HG02840 (cell line): ENCODE measurements around the gene HRH3.

Experiments
- ATAC-seq: cut with Tn5 transposase; IDR thresholded peaks from one replicate; pipeline ENCODE4 v1.9.1; 2021; ENCODE audit warnings: mild to moderate bottlenecking, moderate library complexity, moderate number of reproducible peaks; ENCODE audit not compliant: unreplicated experiment, low FRiP score

The HRH3 gene

DNA sequence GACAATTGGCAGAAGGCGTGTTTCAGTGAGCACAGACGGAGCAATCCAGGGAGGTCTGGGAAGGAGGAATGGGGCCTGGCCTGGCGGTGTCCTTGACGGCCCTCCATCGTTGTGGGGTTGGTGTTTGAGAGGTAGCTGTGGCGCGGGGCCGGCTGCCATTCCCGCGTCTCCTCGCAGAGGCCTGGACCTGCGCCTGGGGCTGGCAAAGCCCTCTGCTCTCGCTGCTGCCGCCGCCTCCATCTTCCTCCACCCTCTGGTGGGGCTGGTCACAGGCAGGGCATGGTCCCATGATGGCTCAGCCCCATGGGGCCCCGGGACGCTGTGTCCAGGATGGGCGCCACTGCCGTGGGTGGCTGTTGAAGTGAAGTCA is 25.8 kb upstream of the HRH3 start:
- ATAC-seq = no peak

DNA sequence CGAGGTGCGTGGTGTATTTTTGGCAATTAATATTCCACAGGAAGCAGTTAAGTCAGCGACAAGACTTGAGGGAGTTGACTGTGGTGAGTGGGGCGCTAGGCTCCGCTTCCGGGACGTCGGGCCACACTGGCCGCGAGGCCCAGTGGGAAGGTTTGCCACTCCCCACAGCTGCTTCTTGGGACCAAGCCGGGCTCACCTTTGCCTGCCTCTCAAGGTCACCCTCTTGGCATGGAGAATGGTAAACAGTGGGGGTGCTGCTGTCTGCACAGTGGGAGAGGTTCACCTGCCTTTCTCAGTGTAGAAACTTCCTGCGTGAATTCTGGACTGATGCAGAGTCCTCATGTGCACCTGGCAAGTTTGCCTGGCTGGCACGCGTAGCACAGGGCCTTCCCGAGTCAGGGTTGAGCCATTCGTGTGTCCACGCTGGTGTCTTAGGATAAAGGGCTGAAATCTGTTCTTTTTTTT is 24.6 kb upstream of the HRH3 start:
- no peak for ATAC-seq

DNA sequence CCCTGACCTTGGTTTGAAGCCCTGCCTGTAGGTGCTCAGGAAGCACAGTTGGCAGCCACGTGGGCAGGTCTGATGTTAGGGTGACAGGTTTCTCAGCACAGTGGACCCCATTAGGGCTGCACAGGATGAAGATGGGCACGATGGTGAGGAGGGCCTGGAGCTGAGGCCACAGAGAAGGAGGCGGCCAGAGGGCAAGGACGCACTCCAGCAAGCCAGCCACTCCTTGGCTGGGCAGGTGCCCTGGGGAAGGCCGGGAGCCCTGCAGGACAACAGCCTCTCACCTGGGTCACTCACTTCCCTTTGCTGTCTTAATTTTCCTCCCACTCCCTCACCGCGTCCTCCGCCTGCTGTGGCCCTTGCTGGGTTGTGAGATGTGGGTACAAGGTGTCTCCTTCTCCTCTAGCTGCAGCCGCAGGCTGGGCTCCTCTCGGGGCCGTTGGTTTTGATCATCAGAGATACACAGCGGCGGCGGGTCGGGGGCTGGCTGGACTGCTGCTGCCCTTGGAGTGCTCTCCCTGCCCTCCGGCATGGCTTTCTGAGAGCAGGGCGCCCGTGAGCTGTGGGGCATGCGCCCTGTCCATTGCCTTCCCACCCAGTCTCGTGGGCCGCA is 23.9 kb upstream of the HRH3 start:
- ATAC-seq = no peak

DNA sequence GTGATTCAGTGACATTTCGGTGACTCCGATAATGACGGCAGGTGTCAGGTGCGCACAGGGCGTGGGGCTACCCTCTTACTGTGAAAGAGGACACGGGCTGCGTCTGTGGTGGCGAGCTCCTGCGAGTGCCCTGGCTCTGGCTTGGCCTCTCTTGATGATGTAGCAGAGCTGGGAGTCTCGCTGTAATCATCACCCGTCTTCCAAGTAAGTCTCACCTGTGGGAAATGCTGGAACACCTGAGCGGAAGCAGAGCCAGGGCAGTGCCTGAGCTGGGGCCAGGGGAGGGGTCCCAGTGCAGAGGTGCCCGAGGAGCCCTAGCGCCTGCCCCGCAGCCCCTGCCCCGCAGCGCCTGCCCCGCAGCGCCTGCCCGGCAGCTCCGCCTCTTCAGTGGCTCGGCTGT is 23.0 kb upstream of the HRH3 start:
- no peak for ATAC-seq

DNA sequence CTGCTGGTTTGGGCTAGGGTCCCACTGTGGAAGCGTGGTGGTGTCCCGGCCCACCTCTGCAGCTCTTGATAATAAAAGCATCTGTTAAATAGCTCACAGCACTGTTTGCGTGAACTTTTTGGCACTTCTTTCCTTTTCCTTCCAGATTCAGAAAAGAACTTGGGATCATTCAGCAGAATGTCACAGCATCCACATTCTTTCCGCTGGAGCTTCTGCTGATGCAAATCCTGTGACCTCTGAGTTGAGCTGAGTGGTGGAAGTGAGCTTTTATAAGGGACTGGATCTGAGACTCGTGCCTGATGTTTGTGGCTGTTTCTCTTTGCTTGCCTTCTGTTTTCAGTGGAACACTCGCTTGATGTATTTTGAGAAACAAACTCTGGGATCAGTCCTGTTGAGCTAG is 22.1 kb upstream of the HRH3 start:
- ATAC-seq = no peak

DNA sequence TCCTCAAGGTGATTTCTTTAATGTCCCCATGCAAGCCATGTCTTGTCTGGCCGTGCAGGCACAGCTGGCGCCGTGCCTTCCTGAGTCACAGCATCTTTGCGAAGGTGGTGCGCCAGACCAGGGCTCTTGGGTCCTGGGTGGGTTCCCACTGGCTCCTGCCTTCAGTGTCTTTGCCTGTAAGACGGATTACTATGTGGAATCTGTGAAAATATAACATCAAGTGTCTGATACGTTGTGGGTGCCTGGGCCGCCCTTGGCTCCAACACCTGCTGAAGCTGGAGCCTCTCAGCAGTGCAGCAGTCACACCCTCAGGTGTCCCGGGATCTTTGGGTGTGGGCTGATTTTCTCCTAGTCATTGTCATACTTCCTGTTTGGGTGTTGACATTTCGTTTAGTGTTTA is 21.4 kb upstream of the HRH3 start:
- ATAC-seq = no peak

DNA sequence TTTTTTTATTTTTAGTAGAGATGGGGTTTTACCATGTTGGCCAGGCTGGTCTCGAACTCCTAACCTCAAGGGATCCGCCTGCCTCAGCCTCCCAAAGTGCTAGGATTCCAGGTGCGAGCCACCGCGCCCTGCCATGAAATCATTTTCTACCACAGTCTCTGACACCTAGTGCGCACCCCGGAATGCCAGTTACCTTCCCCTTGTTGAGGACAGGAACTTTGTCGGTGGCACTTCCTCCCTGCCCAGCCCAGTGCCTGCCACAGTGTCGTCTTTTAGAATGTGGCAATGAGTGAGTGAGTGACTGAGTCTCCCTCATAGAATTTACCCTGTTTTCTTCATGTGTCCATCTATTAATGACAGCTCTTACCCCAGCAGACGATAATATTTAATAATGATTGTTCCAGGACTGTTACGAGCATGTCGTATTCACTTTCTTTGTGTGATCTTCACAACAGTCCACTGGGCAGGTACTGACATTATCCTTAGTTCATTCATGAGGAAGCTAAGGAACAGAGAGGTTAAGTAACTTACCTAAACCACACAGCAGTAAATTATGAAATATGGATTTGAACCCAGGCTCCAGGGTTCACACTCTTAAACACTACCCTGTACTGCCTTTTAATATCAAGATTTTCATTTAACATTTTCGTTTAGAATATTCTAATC is 20.1 kb upstream of the HRH3 start:
- no peak for ATAC-seq

DNA sequence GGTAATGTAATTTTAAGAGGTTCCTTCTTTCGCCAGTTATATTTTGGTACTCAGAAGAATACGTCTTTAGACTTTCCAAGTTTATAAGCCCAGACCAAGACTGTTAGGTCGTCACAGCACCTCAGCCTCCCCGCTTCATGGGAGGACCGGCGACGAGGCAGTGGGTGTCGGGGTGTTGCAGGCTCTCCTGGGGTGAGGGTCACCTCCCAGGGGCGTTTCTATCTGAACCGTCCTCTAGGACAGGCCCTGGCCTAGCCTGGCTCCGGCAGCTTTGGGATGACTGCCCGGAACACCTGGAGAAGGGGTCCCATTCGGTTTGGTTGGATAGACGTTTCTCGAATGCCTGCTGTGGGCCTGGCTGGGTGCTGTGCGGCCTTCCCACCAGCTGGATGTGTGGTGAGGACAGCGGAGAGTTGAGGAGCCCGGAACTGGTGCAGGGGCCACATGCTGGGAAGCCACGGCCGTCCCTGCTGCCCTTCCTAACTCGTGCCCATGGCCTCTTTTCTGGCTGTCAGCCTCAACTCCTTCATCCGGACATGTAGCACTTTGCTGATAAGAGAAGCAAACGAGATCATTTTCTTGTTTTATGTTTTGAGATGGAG is 19.3 kb upstream of the HRH3 start:
- ATAC-seq = no peak

DNA sequence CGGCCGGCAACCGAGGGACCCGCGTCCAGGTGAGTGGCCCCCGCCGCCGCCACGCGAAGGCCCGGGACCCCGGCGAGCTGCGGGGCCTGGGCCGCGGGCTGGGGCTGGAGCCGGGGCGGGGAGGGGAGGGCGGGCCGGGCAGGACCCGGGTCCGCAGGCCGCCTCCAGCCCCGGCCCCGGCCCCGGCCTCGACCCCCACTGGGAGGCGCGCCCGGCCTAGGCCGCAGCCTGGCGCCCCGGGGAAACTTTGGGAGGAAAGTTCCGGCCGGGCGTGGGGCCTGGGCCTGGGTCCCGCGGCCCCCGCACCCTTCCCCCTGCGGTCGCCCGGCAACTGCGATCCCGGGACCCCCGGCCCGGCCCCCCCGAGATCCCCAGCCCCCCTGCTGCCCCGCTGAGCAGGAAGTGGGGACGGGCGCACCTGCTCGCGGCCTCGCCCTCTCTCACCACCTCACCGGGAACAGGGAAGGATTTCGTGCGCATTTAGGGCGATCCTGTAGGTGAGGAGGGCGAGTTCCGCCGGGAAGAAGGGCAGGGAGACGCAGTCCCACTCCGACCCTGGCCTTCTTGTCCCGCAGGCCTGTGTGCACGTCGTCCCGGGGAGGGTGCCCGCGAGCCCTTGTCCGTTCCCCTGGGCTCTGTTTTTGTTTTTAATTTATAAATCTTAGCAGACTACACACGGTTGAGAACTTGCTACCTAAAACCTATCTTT is 18.6 kb upstream of the HRH3 start:
- ATAC-seq = peak; percentile 8

DNA sequence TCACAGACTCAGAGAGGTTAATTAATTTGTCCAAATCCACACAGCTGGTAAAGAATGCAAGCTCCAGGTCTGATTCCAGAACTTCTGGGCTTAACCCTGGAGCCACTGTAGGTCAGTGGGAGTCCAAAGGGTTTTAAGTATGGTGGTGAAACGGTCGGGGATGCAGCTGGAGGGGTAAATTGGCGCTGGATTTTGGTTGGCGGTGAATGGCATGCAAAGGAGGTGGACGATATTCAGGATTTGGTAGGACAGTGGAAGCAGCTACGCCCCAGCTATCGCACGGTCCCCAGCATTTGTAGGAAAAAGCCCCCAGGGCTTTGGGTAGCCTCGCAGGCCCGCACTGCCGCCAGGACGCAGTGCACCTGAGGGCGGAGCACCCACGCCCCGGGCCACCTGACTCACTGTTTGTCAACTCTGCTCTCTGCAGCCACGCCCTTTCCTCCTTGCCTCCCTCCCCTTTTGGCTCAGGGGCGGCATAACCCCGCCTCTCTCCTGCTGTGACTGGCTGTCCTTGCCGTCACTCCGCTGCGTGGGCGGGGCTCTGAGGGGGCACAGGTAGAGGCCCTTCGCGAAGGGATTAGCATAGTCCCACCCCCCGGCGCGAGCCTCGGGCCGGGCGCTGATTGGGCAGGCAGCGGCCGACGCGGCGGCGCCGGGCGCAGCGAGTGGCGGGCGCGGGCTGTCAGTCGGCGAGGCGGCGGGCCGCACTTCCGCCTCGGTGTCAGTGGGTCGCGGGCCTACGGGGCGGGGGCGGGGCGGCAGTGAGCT is 17.9 kb upstream of the HRH3 start, which contains the start of gene OSBPL2:
OSBPL2 (plus strand) TSS at position 721 of the 768 bp plus-strand sequence. CDS start 17,664 bp downstream, outside the sequence.
- ATAC-seq = peak; percentile 98

DNA sequence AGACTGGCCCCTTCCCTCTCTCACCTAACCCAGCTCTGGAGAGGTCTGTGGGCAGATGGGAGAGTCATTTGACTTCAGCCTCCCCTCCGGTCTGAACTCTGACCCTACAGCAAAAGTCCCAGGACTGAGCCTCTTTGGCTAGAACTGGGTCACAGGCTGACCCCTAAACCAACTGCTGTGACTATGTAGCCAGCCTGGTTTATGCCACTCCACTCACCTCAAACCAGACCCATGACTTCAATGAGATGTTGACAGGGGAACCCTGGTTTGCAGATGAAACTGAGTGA is 17.4 kb upstream of the HRH3 start:
- ATAC-seq = no peak

DNA sequence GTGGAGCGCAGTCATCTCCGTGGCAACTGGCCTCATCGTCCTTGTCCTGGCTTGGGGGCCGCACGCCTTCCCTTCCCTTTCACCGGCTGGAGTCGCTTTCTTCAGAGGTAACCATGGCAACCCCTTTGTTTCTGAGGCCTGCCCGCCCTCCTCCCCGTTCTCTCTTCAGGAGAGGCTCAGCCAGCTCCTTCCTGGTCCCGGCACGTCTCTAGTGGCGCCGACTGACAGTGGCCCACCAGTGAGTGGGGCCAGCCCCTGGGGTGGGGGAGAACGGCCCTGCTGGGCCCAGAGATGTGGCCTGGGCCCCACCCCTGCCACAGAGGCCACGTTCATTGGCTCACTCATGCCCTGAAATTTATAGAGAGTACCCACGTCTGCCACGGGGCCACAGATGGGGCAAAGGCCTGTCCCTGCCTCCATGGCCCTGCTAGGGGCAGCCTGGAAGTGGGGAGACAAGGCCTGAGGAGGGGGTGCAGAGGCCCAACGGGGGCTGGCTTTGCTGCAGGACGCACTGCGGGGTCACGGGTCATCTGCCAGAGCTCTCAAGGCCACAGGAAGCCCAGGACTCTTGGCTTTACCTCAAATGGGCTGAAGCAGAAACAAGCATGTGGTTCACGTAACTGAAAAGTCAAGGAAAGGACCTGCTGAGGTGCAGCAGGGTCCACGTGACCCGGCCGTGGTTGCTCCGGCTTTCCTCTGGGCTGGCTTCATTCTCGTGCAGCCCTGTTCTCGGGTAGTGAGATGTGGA is 16.9 kb upstream of the HRH3 start:
- no peak for ATAC-seq

DNA sequence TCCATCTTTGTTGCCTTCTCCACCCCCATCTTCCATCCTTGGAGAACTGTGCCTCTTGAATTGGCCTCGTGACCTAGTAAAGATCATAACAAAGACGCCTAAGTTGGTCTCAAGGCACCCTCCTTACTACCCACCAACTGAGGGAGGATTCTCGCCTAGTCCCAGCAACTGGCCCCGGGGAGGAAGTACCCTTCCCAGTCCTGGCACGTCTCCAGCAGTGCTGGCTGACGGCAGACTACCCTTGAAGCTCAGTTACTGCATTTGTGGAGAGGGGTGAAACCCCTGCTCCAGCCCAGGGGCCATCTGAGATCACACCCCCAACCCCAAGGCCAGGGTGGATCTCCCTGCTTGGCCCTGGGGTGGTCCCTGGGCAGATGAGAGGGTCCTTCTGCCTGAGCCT is 16.1 kb upstream of the HRH3 start:
- ATAC-seq = no peak

DNA sequence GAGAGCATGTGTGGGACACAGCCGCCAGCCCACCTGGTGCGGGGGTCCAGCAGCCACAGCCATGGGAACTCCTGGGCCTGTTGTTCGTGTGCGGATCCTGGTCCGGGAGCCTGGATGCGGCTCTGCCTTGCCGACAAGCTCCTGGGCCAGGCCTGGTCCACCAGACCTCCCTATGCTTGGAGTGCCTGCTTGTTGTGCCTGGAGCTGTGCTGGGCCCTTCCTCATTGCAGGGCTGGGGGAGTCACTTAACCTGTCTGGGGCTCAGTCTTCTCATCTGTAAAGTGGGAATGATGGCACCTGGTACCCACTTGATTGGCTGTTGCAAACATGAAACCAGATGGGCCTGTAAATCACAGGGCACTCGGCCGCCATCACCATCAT is 15.7 kb upstream of the HRH3 start:
- no peak for ATAC-seq

DNA sequence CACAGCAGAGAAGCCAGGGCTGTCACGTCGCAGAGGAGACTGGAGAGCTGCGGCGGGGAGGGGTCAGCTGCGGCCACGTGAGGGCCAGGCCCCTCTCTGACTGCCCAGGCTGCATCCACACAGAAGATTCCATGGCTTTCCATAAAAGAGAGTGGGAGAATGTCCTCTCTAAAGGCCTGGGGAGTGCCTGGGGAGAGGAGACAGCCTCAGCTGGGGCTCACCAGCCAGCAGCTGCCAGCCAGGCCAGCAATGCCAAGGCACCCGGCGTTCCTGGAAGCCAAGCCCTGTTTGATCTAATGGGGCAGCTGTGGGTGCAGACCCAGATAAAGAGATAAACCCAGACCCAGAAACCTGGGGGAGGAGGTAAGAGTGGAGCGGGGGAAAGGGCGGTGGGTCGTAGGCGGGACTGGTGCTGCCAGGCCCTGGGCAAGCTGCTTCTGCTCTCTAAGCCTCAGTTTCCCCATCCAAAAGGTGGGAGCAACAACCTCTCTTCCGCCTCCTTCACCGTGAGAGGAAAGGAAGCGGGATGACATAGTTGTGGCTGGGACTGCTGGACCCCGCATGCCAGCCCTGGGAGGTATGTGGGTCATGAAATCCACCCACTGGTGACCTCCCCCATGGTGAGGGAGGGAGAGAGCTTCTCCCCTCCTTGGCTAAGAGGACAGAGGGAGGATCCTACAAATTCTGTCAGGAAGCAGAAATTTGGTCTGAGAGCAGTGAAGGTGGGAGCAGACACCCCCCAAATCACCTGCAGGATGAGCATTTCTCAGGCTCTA is 15.1 kb upstream of the HRH3 start:
- no peak for ATAC-seq

DNA sequence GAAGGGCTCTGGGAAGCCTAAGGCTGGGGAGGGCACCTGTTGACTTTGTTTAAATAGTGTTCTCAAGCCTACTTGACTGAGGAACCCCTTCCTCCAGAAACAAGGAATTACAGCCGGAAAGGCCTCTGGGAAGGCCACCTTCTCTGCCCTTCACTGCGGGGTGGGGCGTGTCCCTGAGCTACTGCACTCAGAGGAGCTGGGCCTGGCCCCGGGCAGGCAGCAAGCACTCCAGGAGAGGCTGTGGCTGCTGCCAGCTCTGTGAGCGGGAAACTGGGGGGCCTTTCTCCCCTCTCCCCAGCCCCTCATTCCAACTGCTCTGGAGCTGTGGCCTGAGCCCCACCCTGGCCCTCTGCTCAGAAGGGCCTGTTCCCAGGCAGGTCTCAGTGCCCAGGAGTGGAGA is 14.3 kb upstream of the HRH3 start:
- ATAC-seq = no peak

DNA sequence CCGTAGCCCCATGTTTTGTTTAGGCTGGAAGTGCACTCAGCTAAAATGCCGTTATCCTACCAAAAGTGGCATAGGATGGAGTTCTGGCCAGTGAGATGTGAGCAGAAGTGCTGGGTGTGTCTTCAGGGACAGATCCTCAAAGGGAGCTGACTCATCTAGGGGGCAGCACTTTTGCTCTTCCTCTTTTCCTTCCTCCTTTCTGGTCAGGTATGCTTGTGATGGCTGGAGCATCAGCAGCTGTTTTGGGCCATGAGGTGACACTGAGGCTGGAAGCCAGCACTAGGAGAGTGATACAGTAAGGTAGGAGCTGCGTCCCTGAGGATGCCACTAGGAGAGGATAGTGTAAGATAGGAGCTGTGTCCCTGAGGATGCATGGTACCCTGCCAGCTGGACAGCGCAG is 13.6 kb upstream of the HRH3 start:
- no peak for ATAC-seq

DNA sequence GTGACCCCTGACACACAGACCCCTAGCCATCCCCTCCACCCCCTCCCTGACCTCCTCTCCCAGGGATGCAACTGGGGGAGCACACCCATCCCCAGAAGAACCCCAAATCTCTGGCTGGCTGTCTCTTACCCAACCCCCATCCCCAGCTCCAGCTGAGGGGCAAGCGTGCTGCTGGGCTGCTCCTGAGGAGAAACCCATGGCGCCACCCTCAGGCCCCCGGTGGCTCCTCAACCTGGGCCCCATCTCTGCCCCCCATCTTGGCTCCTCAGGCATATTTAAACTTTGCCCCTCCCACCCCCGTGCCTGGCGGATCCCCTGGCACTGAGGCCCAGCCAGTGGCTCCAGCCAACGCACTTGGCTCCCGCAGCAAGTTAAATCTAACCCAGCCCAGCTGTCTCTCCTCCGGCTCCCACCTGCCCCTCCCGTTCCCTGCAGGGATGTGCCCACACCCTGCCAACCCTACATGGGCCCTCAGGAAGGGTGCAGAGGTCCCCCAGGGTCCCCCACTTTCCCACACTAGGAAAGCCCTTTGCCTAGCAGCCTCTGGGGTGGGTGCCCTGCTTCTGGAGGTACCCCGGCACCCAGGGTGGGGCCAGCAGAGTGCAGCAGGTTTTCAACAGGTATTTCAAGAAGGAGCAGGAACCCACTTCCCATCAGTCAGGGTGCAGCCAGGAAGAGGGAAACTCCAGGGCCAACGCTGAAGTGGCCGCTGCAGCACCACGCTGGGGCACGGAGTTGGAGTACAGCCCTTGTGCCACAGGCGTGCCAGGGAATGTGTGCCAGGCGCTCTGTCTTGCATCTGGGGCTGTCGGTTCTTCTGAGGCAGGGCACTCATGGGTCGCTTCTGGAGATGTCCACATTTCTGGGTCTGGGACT is 12.9 kb upstream of the HRH3 start:
- ATAC-seq = no peak

DNA sequence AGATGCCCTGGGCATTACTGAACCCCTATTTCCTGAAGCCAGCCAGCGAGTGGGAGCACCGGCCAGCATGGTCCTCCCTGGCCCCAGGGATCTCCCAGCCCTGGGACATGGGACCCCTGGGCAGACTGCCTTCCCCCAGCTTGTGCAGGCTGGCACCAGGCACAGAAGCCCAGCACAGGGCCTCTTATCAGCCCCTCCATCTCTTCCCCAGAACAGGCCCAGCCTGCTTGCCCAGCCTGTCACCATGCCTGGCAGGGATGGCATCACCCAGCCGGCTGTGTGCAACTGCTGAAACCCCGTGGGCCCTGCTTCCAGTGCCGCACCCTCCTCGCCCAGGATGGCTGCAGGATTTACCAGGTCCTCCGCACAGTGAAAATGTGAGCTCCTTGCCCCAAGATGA is 12.1 kb upstream of the HRH3 start:
- no peak for ATAC-seq
